Esophagus muscularis mucosa (tissue), 3 donors: ENCODE results near the gene CRYAA.

Experiments
- POLR2AphosphoS5 ChIP-seq, 2 donors: sonication (generic); formaldehyde crosslinking; IDR thresholded peaks; one replicate each; pipeline ENCODE4 v1.6.1; 2017; ENCODE audit warnings: antibody characterized with exemption in 2 of 2
- TF ChIP-seq, protein P1 (sequence below), 3 experiments: fragments of 200-600 bp in 2 of 3; fragments of 450-650 bp in 1 of 3; sonication (generic) in 2 of 3; IDR thresholded peaks; one replicate each; pipeline ENCODE4 v1.5.1; 2017 to 2019; ENCODE audit warnings: antibody characterized with exemption in 3 of 3, mild to moderate bottlenecking in 2 of 3, moderate library complexity in 1 of 3

GRCh38 chr21:43203591-43203990 is 34.8 kb downstream of the CRYAA start:
- TF ChIP-seq, protein P1, sequence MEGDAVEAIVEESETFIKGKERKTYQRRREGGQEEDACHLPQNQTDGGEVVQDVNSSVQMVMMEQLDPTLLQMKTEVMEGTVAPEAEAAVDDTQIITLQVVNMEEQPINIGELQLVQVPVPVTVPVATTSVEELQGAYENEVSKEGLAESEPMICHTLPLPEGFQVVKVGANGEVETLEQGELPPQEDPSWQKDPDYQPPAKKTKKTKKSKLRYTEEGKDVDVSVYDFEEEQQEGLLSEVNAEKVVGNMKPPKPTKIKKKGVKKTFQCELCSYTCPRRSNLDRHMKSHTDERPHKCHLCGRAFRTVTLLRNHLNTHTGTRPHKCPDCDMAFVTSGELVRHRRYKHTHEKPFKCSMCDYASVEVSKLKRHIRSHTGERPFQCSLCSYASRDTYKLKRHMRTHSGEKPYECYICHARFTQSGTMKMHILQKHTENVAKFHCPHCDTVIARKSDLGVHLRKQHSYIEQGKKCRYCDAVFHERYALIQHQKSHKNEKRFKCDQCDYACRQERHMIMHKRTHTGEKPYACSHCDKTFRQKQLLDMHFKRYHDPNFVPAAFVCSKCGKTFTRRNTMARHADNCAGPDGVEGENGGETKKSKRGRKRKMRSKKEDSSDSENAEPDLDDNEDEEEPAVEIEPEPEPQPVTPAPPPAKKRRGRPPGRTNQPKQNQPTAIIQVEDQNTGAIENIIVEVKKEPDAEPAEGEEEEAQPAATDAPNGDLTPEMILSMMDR (IDR thresholded peaks at IDR 0.05) = no peak
- no peak for TF ChIP-seq POLR2AphosphoS5 (IDR thresholded peaks at IDR 0.05)
